Body of pancreas (tissue), 4 donors: ENCODE data around the gene SOBP. TPM values are rescaled to one million over a fixed set of nuclear protein-coding genes. Genes with fewer than 3 reads are reported as not detected.

Source experiments
- ATAC-seq: fragments of 150-250 bp; one replicate; pipeline ENCODE4 v1.9.1; 2016
- DNase-seq, 4 donors: peaks; one replicate each; pipeline ENCODE4 v3.0.0-alpha.2; 2019
- H3K27ac ChIP-seq, 4 donors: fragments of 200-600 bp; sonication (generic); 1 replicate in 3 of 4; 2 replicates in 1 of 4; pipeline versions ENCODE4 v1.5.1 to v1.6.1; 2016 to 2019; ENCODE audit warnings: mild to moderate bottlenecking in 1 of 4, mixed read lengths in 1 of 4, moderate library complexity in 1 of 4
- H3K27me3 ChIP-seq, 2 donors: fragments of 200-600 bp; sonication (generic); one replicate each; pipeline ENCODE4 v1.6.0; 2016; ENCODE audit warnings: mild to moderate bottlenecking in 1 of 2
- H3K36me3 ChIP-seq, 2 donors: fragments of 200-600 bp; sonication (generic); replicated peaks in 1 of 2; 2 replicates each; pipeline ENCODE4 v1.5.1; 2016; ENCODE audit warnings: low read depth in 2 of 2; ENCODE audit not compliant: insufficient read depth in 1 of 2
- H3K4me1 ChIP-seq: fragments of 200-600 bp; sonication (generic); one replicate; pipeline ENCODE4 v1.6.0; 2016
- H3K4me3 ChIP-seq, 2 donors: fragments of 200-600 bp; sonication (generic); 1 replicate in 1 of 2; 2 replicates in 1 of 2; pipeline ENCODE4 v1.5.1; 2016 to 2019
- H3K9me3 ChIP-seq, 3 donors: fragments of 200-600 bp; sonication (generic); 1 replicate in 2 of 3; 2 replicates in 1 of 3; pipeline ENCODE4 v1.5.1; 2016
- CTCF ChIP-seq, 7 experiments: fragments of 450-650 bp in 4 of 7; fragments of 200-600 bp in 3 of 7; sonication (generic) in 3 of 7; IDR thresholded peaks; one replicate each; pipeline ENCODE4 v1.5.1; 2016 to 2019; ENCODE audit warnings: antibody characterized with exemption in 7 of 7
- POLR2A ChIP-seq, 3 donors: fragments of 450-650 bp; IDR thresholded peaks; one replicate each; pipeline ENCODE4 v1.6.1; 2016; ENCODE audit warnings: antibody characterized with exemption in 3 of 3, mild to moderate bottlenecking in 2 of 3
- WGBS, 2 donors: methylation state at CpG; one replicate each; pipeline ENCODE4 v1.1.5; 2017; 5-methylcytosine and 5-hydroxymethylcytosine counted together
- intact Hi-C: fragments of 100-400 bp; cut with DNase I; formaldehyde crosslinking; loops from one replicate; pipeline ENCODE4 v1.15.1; 2023
- total RNA-seq, 2 donors: library from RNA; depleted of rRNA; stranded (reverse); fragments of >200 nt; gene quantifications; one replicate each; pipeline ENCODE4 v1.1.0, GENCODE V29; 2016

SOBP gene
- total RNA-seq, 2 donors from 2014 or later, result 0.66 to 3.1 TPM

- Histone ChIP-seq H3K9me3 (no peaks in the 10 kb centered on the region), H3K27ac (no peak overlapping the region), H3K4me1 (no peaks in the 10 kb centered on the region), H3K27me3 (no peaks in the 10 kb centered on the region), H3K36me3 (no peaks in the 10 kb centered on the region), H3K4me3 (no peak overlapping the region)
- intact Hi-C loops, result no loop called here
- DNase-seq, result no peak
- WGBS, 2 donors, result 91% methylated on average over 3 of the region's 3 CpGs
- ATAC-seq, result no peak
- TF ChIP-seq CTCF (IDR thresholded peaks at IDR 0.05) (no peak), POLR2A (IDR thresholded peaks at IDR 0.05) (no peak)
Observed at GRCh38 chr6:107554918-107555317, 65.0 kb downstream of the SOBP start.

GRCh38 chr6:107555449-107555848 is 65.5 kb downstream of the SOBP start:
- 87 to 97% methylated on average over 7 of the region's 7 CpGs for WGBS, 2 donors
- Histone ChIP-seq H3K27me3 (no peaks in the 10 kb centered on the region), H3K9me3 (no peaks in the 10 kb centered on the region), H3K4me3 (no peak overlapping the region), H3K27ac (no peak overlapping the region), H3K4me1 (no peaks in the 10 kb centered on the region), H3K36me3 (no peaks in the 10 kb centered on the region)
- intact Hi-C loops, result no loop called here
- TF ChIP-seq CTCF (IDR thresholded peaks at IDR 0.05) (no peak), POLR2A (IDR thresholded peaks at IDR 0.05) (no peak)
- DNase-seq, result peak in 1 of 4 donors; percentile 16
- no peak for ATAC-seq

- Histone ChIP-seq H3K36me3 (no peaks in the 10 kb centered on the region), H3K27me3 (no peaks in the 10 kb centered on the region), H3K4me1 (no peaks in the 10 kb centered on the region), H3K4me3 (no peak overlapping the region), H3K27ac (no peak overlapping the region), H3K9me3 (no peaks in the 10 kb centered on the region)
- no peak for DNase-seq
- ATAC-seq, result no peak
- TF ChIP-seq CTCF (IDR thresholded peaks at IDR 0.05) (no peak), POLR2A (IDR thresholded peaks at IDR 0.05) (no peak)
- intact Hi-C loops, result no loop called here
Observed at GRCh38 chr6:107556082-107556481, 66.2 kb downstream of the SOBP start.

- intact Hi-C loops, result no loop called here
- no peak for TF ChIP-seq POLR2A (IDR thresholded peaks at IDR 0.05)
- no peak for TF ChIP-seq CTCF (IDR thresholded peaks at IDR 0.05)
- ATAC-seq (no peak), DNase-seq (no peak)
- Histone ChIP-seq H3K4me3 (no peak overlapping the region), H3K36me3 (no peaks in the 10 kb centered on the region), H3K27ac (no peak overlapping the region), H3K27me3 (no peaks in the 10 kb centered on the region), H3K4me1 (no peaks in the 10 kb centered on the region), H3K9me3 (no peaks in the 10 kb centered on the region)
Observed at GRCh38 chr6:107557698-107558097, 67.8 kb downstream of the SOBP start.

GRCh38 chr6:107560657-107561056 is 70.7 kb downstream of the SOBP start:
- no peak overlapping the region for H3K4me3 ChIP-seq
- DNase-seq (peak in 1 of 4 donors; percentile 19), ATAC-seq (peak; percentile 33)

More at GRCh38 chr6:107560657-107561056, 70.7 kb downstream of the SOBP start:
- Histone ChIP-seq H3K27me3 (no peaks in the 10 kb centered on the region), H3K36me3 (no peaks in the 10 kb centered on the region), H3K27ac (peak overlapping the region in 2 of 4 donors; percentile 25 to 34), H3K9me3 (no peaks in the 10 kb centered on the region), H3K4me1 (no peaks in the 10 kb centered on the region)
- intact Hi-C loops, result no loop called here
- WGBS, 2 donors, result 41 to 56% methylated on average over 4 of the region's 4 CpGs
- TF ChIP-seq POLR2A (IDR thresholded peaks at IDR 0.05), result no peak
- TF ChIP-seq CTCF (IDR thresholded peaks at IDR 0.05), result no peak
